ENCODE results near the gene CYP4A22. TPM values are rescaled to one million over a fixed set of nuclear protein-coding genes. Genes with fewer than 3 reads are reported as not detected.
"Not testable (repeated sequence)": the region's sequence is repeated elsewhere in the genome, so short reads cannot be mapped to it uniquely, and the experiment has no call there.

CYP4A22 gene
- total and polyA plus RNA-seq, 2 experiments from 2014 or later: not detected

- H3K79me2 ChIP-seq (replicated peaks; ENCODE audit: insufficient read depth); H3K4me3 ChIP-seq; H3K36me3 ChIP-seq (ENCODE audit: insufficient read depth); H3K9me3 Mint-ChIP-seq; H3K27me3 ChIP-seq (ENCODE audit: insufficient read depth); H3K4me1 ChIP-seq (ENCODE audit: insufficient read depth); H3K4me2 ChIP-seq; H3K4me1 Mint-ChIP-seq; H3K27me3 Mint-ChIP-seq (ENCODE audit: insufficient read depth, low read depth, poor library complexity); H3F3A ChIP-seq (replicated peaks; ENCODE audit: low read depth); H4K20me1 ChIP-seq (replicated peaks; ENCODE audit: insufficient read depth); H3K9me2 ChIP-seq (ENCODE audit: insufficient read depth); H3K36me3 Mint-ChIP-seq (ENCODE audit: low read depth); ATAC-seq; H2AFZ ChIP-seq; H3K27ac ChIP-seq (ENCODE audit: low read depth); H3K4me3 Mint-ChIP-seq; H3K27ac Mint-ChIP-seq: not testable (repeated sequence)
- TF ChIP-seq CTCF (conservative IDR thresholded peaks at IDR 0.05; ENCODE audit: low read depth in 2 of 2): peak; percentile 60 to 65
- DNase-seq (ENCODE audit: low spot score): peak; percentile 57
Measured at GRCh38 chr1:47089356-47089755, 47.9 kb upstream of the CYP4A22 start.

- H3K9me2 ChIP-seq (ENCODE audit: insufficient read depth); H3F3A ChIP-seq (replicated peaks; ENCODE audit: low read depth); H3K27ac ChIP-seq (ENCODE audit: low read depth); H3K4me3 Mint-ChIP-seq; H3K79me2 ChIP-seq (replicated peaks; ENCODE audit: insufficient read depth); H4K20me1 ChIP-seq (replicated peaks; ENCODE audit: insufficient read depth); H3K36me3 ChIP-seq (ENCODE audit: insufficient read depth); H3K27me3 ChIP-seq (ENCODE audit: insufficient read depth); H3K27me3 Mint-ChIP-seq (ENCODE audit: insufficient read depth, low read depth, poor library complexity); H3K4me1 ChIP-seq (ENCODE audit: insufficient read depth); H3K36me3 Mint-ChIP-seq (ENCODE audit: low read depth); H3K4me1 Mint-ChIP-seq; H3K9me3 Mint-ChIP-seq: not testable (repeated sequence)
- Histone ChIP-seq H3K4me3 (0 out of 2 replicates have a peak overlapping the region, but pooled peaks have one; percentile 8), H3K4me2 (peak overlapping the region; percentile 21; the same call in 1 of the 2 replicates), H2AFZ (peak overlapping the region; percentile 76; the same call in 1 of the 2 replicates)
- H3K27ac Mint-ChIP-seq: peak overlapping the region; percentile 78; the same call in 1 of the 2 replicates
- peak; percentile 72 for ATAC-seq
- peak; percentile 10 for DNase-seq (ENCODE audit: low spot score)
- TF ChIP-seq CTCF (conservative IDR thresholded peaks at IDR 0.05; ENCODE audit: low read depth in 2 of 2): peak; percentile 43 to 47
Measured at GRCh38 chr1:47091476-47091875, 45.8 kb upstream of the CYP4A22 start.

GRCh38 chr1:47104816-47105215, 32.4 kb upstream of the CYP4A22 start:
- peaks cover 9% of the 10 kb centered on the region for H3K4me1 ChIP-seq (ENCODE audit: insufficient read depth)
- H2AFZ ChIP-seq: no peak overlapping the region
- no peak overlapping the region for H3K4me3 ChIP-seq
- H4K20me1 ChIP-seq (replicated peaks; ENCODE audit: insufficient read depth): no peaks in the 10 kb centered on the region
- Mint-ChIP-seq H3K4me3 (no peak overlapping the region), H3K9me3 (no peaks in the 10 kb centered on the region), H3K36me3 (ENCODE audit: low read depth) (no peaks in the 10 kb centered on the region), H3K27ac (no peak overlapping the region), H3K4me1 (peaks cover 7% of the 10 kb centered on the region; the same call in 1 of the 3 replicates), H3K27me3 (ENCODE audit: insufficient read depth, low read depth, poor library complexity) (no peaks in the 10 kb centered on the region)
- no peak overlapping the region for H3K27ac ChIP-seq (ENCODE audit: low read depth)
- H3K36me3 ChIP-seq (ENCODE audit: insufficient read depth): no peaks in the 10 kb centered on the region
- DNase-seq (ENCODE audit: low spot score) (peak; percentile 10), ATAC-seq (peak; percentile 36; the same call in 2 of the 3 replicates)
- H3K4me2 ChIP-seq: no peak overlapping the region
- no peaks in the 10 kb centered on the region for H3K9me2 ChIP-seq (ENCODE audit: insufficient read depth)
- H3K27me3 ChIP-seq (ENCODE audit: insufficient read depth): no peaks in the 10 kb centered on the region
- no peaks in the 10 kb centered on the region for H3F3A ChIP-seq (replicated peaks; ENCODE audit: low read depth)
- no peaks in the 10 kb centered on the region for H3K79me2 ChIP-seq (replicated peaks; ENCODE audit: insufficient read depth)
- TF ChIP-seq ZNF462 (CRISPR knock-in tag; IDR thresholded peaks at IDR 0.05): no peak
